ENCODE measurements around the gene ACOT9.
"Not testable (repeated sequence)": the region's sequence is repeated elsewhere in the genome, so short reads cannot be mapped to it uniquely, and the experiment has no call there.

The ACOT9 gene

GRCh38 chrX:23765868-23766267, 22.8 kb upstream of the ACOT9 start:
- no peak for DNase-seq (ENCODE audit: low spot score)

GRCh38 chrX:23765449-23765848, 22.4 kb upstream of the ACOT9 start:
- no peak for DNase-seq (ENCODE audit: low spot score)

- DNase-seq (ENCODE audit: low spot score): no peak
Observed at GRCh38 chrX:23764188-23764984, 21.3 kb upstream of the ACOT9 start.

- no peak for DNase-seq (ENCODE audit: low spot score)
Observed at GRCh38 chrX:23759821-23760220, 16.7 kb upstream of the ACOT9 start.

- DNase-seq (ENCODE audit: low spot score): peak; percentile 38
Observed at GRCh38 chrX:23756165-23756564, 13.1 kb upstream of the ACOT9 start.

GRCh38 chrX:23754664-23755063, 11.6 kb upstream of the ACOT9 start:
- DNase-seq (ENCODE audit: low spot score): no peak

GRCh38 chrX:23752740-23753415, 9.8 kb upstream of the ACOT9 start:
- peak; percentile 65 for DNase-seq (ENCODE audit: low spot score)

GRCh38 chrX:23749576-23749975, 6.5 kb upstream of the ACOT9 start:
- no peak for DNase-seq (ENCODE audit: low spot score)

- DNase-seq (ENCODE audit: low spot score): no peak
Observed at GRCh38 chrX:23749129-23749528, 6.1 kb upstream of the ACOT9 start.

GRCh38 chrX:23745786-23746185, 2.7 kb upstream of the ACOT9 start:
- no peak for DNase-seq (ENCODE audit: low spot score)

- DNase-seq (ENCODE audit: low spot score): not testable (repeated sequence)
Observed at GRCh38 chrX:23743623-23743971, 521 bp upstream of the ACOT9 start.

GRCh38 chrX:23742174-23742696, 841 bp downstream of the ACOT9 start:
- peak; percentile 70 for DNase-seq (ENCODE audit: low spot score)

GRCh38 chrX:23737413-23737812, 5.7 kb downstream of the ACOT9 start:
- no peak for DNase-seq (ENCODE audit: low spot score)

GRCh38 chrX:23736030-23736429, 7.0 kb downstream of the ACOT9 start:
- DNase-seq (ENCODE audit: low spot score): no peak

GRCh38 chrX:23732704-23733103, 10.4 kb downstream of the ACOT9 start:
- no peak for DNase-seq (ENCODE audit: low spot score)

- no peak for DNase-seq (ENCODE audit: low spot score)
Observed at GRCh38 chrX:23731951-23732350, 11.1 kb downstream of the ACOT9 start.

- DNase-seq (ENCODE audit: low spot score): no peak
Observed at GRCh38 chrX:23729214-23729613, 13.9 kb downstream of the ACOT9 start.

GRCh38 chrX:23727206-23727605, 15.9 kb downstream of the ACOT9 start:
- no peak for DNase-seq (ENCODE audit: low spot score)

GRCh38 chrX:23726191-23726590, 16.9 kb downstream of the ACOT9 start:
- no peak for DNase-seq (ENCODE audit: low spot score)

- DNase-seq (ENCODE audit: low spot score): no peak
Observed at GRCh38 chrX:23720117-23720677, 22.9 kb downstream of the ACOT9 start.

- DNase-seq (ENCODE audit: low spot score): no peak
Observed at GRCh38 chrX:23705235-23705634, 37.8 kb downstream of the ACOT9 start.

- DNase-seq (ENCODE audit: low spot score): no peak
Observed at GRCh38 chrX:23704673-23705206, 38.3 kb downstream of the ACOT9 start.

- no peak for DNase-seq (ENCODE audit: low spot score)
Observed at GRCh38 chrX:23699636-23700194, 43.4 kb downstream of the ACOT9 start.
